MCF 10A (cell line): ENCODE data around the gene TIAM2. TPM values are rescaled to one million over a fixed set of nuclear protein-coding genes. Genes with fewer than 3 reads are reported as not detected.

Experiments
- BruUV-seq: library from RNA; stranded (reverse); fragments of 400-500 nt; replicated peaks from 2 replicates; lab custom pipeline; 2021; lab: Mats Ljungman, UMichigan
- CTCF ChIA-PET: fragments of 300-600 bp; sonication (Branson Sonifier 250); formaldehyde crosslinking; extraction: SDS; loops from one replicate; lab custom pipeline; 2021; ENCODE audit warnings: antibody characterized with exemption, inconsistent platforms; lab: Yijun Ruan, JAX
- POLR2A ChIA-PET: fragments of 300-600, 350-650 bp; sonication (Branson Sonifier 250); formaldehyde crosslinking; extraction: SDS; loops from one replicate; lab custom pipeline; 2020; ENCODE audit warnings: antibody characterized with exemption, inconsistent platforms; lab: Yijun Ruan, JAX
- DNase-seq: peaks from one replicate; pipeline ENCODE4 v3.0.0-alpha.2; 2018; ENCODE audit not compliant: unreplicated experiment
- H3K27ac Mint-ChIP-seq: one replicate; pipeline ENCODE4 v1.8.0; 2022; ENCODE audit warnings: mild to moderate bottlenecking, low read depth, mixed read lengths; ENCODE audit not compliant: unreplicated experiment
- H3K27me3 Mint-ChIP-seq: one replicate; pipeline ENCODE4 v1.8.0; 2022; ENCODE audit warnings: mixed read lengths; ENCODE audit not compliant: insufficient read depth, unreplicated experiment
- H3K36me3 Mint-ChIP-seq: one replicate; pipeline ENCODE4 v1.8.0; 2022; ENCODE audit warnings: mild to moderate bottlenecking, moderate library complexity, mixed read lengths; ENCODE audit not compliant: insufficient read depth, unreplicated experiment
- H3K4me1 Mint-ChIP-seq: one replicate; pipeline ENCODE4 v1.8.0; 2022; ENCODE audit warnings: mixed read lengths; ENCODE audit not compliant: insufficient read depth, unreplicated experiment
- H3K4me3 Mint-ChIP-seq: one replicate; pipeline ENCODE4 v1.8.0; 2022; ENCODE audit warnings: mild to moderate bottlenecking, moderate library complexity, mixed read lengths; ENCODE audit not compliant: unreplicated experiment
- H3K9me3 Mint-ChIP-seq: one replicate; pipeline ENCODE4 v1.8.0; 2022; ENCODE audit warnings: mixed read lengths; ENCODE audit not compliant: unreplicated experiment
- CTCF ChIP-seq: fragments of 200-600 bp; IDR thresholded peaks from one replicate; pipeline ENCODE4 v1.8.0; 2022; ENCODE audit warnings: antibody characterized with exemption, mild to moderate bottlenecking; ENCODE audit not compliant: unreplicated experiment
- intact Hi-C: fragments of 100-400 bp; cut with micrococcal nuclease; formaldehyde crosslinking; loops from 2 replicates; pipeline ENCODE4 v1.14.1; 2022
- total RNA-seq: library from RNA; stranded (reverse); gene quantifications from 2 replicates; pipeline ENCODE4 v1.2.3, GENCODE V29; 2022

The TIAM2 gene
- total RNA-seq, 1 experiment from 2014 or later: 3.1 TPM

- CTCF ChIA-PET: interaction anchor here (2.6 kb wide), 1 partner anchor 11 kb away, joined by 14 read pairs; no protein-coding TSS in a partner anchor
These were observed 264.1 kb downstream of the TIAM2 start for GRCh38 chr6:155259204-155259603.

GRCh38 chr6:155259897-155260296, 264.8 kb downstream of the TIAM2 start:
- Mint-ChIP-seq H3K36me3 (peaks cover 61% of the 10 kb centered on the region), H3K27ac (no peak overlapping the region), H3K4me3 (no peak overlapping the region), H3K4me1 (peaks cover 6% of the 10 kb centered on the region), H3K27me3 (no peaks in the 10 kb centered on the region), H3K9me3 (no peaks in the 10 kb centered on the region)
- no TSS peak for BruUV-seq
- no peak for TF ChIP-seq CTCF
- ChIA-PET CTCF (interaction anchor here (1.2 kb wide), 1 partner anchor 9 kb away, joined by 3 read pairs; no protein-coding TSS in a partner anchor), POLR2A (no interaction called here)
- intact Hi-C loops: no loop called here
- DNase-seq: no peak

More at GRCh38 chr6:155259204-155259603, 264.1 kb downstream of the TIAM2 start:
- H3K4me1 Mint-ChIP-seq: no peaks in the 10 kb centered on the region
- TF ChIP-seq CTCF: no peak
- H3K27me3 Mint-ChIP-seq: no peaks in the 10 kb centered on the region
- no peaks in the 10 kb centered on the region for H3K9me3 Mint-ChIP-seq
- H3K36me3 Mint-ChIP-seq: peaks cover 58% of the 10 kb centered on the region
- POLR2A ChIA-PET: no interaction called here
- H3K4me3 Mint-ChIP-seq: no peak overlapping the region
- intact Hi-C loops: no loop called here
- DNase-seq: no peak
- no TSS peak for BruUV-seq
- H3K27ac Mint-ChIP-seq: no peak overlapping the region

- Mint-ChIP-seq H3K27me3 (no peaks in the 10 kb centered on the region), H3K27ac (no peak overlapping the region), H3K4me3 (no peak overlapping the region), H3K4me1 (peaks cover 12% of the 10 kb centered on the region), H3K9me3 (no peaks in the 10 kb centered on the region), H3K36me3 (peaks cover 55% of the 10 kb centered on the region)
- no peak for DNase-seq
- no peak for TF ChIP-seq CTCF
- intact Hi-C loops: no loop called here
- ChIA-PET CTCF (interaction anchor here (0.8 to 1.2 kb wide), 2 partner anchors 8 to 332 kb away, joined by 3 to 5 read pairs; no protein-coding TSS in a partner anchor), POLR2A (no interaction called here)
- no TSS peak for BruUV-seq
These were observed 265.6 kb downstream of the TIAM2 start for GRCh38 chr6:155260686-155261085.

- H3K27ac Mint-ChIP-seq: no peak overlapping the region
- H3K27me3 Mint-ChIP-seq: no peaks in the 10 kb centered on the region
- POLR2A ChIA-PET: no interaction called here
- TF ChIP-seq CTCF: no peak
- no peaks in the 10 kb centered on the region for H3K9me3 Mint-ChIP-seq
- no TSS peak for BruUV-seq
- intact Hi-C loops: no loop called here
- H3K4me1 Mint-ChIP-seq: peaks cover 12% of the 10 kb centered on the region
- CTCF ChIA-PET: interaction anchor here (0.8 to 1.2 kb wide), 2 partner anchors 7 to 333 kb away, joined by 3 to 5 read pairs; no protein-coding TSS in a partner anchor
- DNase-seq: no peak
- no peak overlapping the region for H3K4me3 Mint-ChIP-seq
- peaks cover 49% of the 10 kb centered on the region for H3K36me3 Mint-ChIP-seq
These were observed 266.2 kb downstream of the TIAM2 start for GRCh38 chr6:155261111-155261900.
